Endodermal cell (in vitro differentiated cells): ENCODE data around the gene UNC5C. TPM values are rescaled to one million over a fixed set of nuclear protein-coding genes. Genes with fewer than 3 reads are reported as not detected.

Experiments used
- DNase-seq: peaks from one replicate; pipeline ENCODE4 v3.0.0-alpha.2; 2017
- H3K27ac ChIP-seq: 2 replicates; pipeline ENCODE4 v1.5.1; 2013; ENCODE audit warnings: mild to moderate bottlenecking, low read depth, low read length, moderate library complexity
- H3K27me3 ChIP-seq: 2 replicates; pipeline ENCODE4 v1.6.1; 2013; ENCODE audit warnings: mild to moderate bottlenecking, low read length, moderate library complexity; ENCODE audit not compliant: insufficient read depth, control insufficient read depth, poor library complexity, severe bottlenecking
- H3K36me3 ChIP-seq: 2 replicates; pipeline ENCODE4 v1.7.0; 2013; ENCODE audit warnings: mild to moderate bottlenecking, low read length, moderate library complexity; ENCODE audit not compliant: control insufficient read depth, insufficient read depth
- H3K4me1 ChIP-seq: one replicate; pipeline ENCODE4 v1.7.0; 2013; ENCODE audit warnings: low read length; ENCODE audit not compliant: control insufficient read depth, insufficient read depth
- H3K4me3 ChIP-seq: 2 replicates; pipeline ENCODE4 v1.5.1; 2013; ENCODE audit warnings: mild to moderate bottlenecking, low read length, moderate library complexity
- H3K9ac ChIP-seq: 2 replicates; pipeline ENCODE4 v1.6.1; 2013; ENCODE audit warnings: mild to moderate bottlenecking, low read length, moderate library complexity; ENCODE audit not compliant: poor library complexity, severe bottlenecking; ENCODE audit errors: extremely low read depth
- H3K9me3 ChIP-seq: 2 replicates; pipeline ENCODE4 v1.6.1; 2013; ENCODE audit warnings: mild to moderate bottlenecking, low read length, moderate library complexity; ENCODE audit not compliant: control insufficient read depth
- H3K27ac Mint-ChIP-seq: 2 replicates; pipeline ENCODE4 v1.8.0; 2020; ENCODE audit warnings: mixed read lengths
- H3K27me3 Mint-ChIP-seq: 2 replicates; pipeline ENCODE4 v1.8.0; 2021; ENCODE audit warnings: mild to moderate bottlenecking, mixed read lengths; ENCODE audit not compliant: insufficient read depth
- H3K36me3 Mint-ChIP-seq: 2 replicates; pipeline ENCODE4 v1.8.0; 2020; ENCODE audit warnings: low read depth, mixed read lengths
- H3K4me1 Mint-ChIP-seq: 2 replicates; pipeline ENCODE4 v1.8.0; 2020; ENCODE audit warnings: mixed read lengths
- H3K4me3 Mint-ChIP-seq: 2 replicates; pipeline ENCODE4 v1.8.0; 2020; ENCODE audit warnings: mild to moderate bottlenecking, moderate library complexity, mixed read lengths
- H3K9me3 Mint-ChIP-seq: 2 replicates; pipeline ENCODE4 v1.8.0; 2020; ENCODE audit warnings: mild to moderate bottlenecking, mixed read lengths
- CTCF ChIP-seq: fragments of 200-600 bp; sonication (generic); conservative IDR thresholded peaks from 2 replicates; pipeline ENCODE4 v1.5.0; 2021; ENCODE audit warnings: antibody characterized with exemption, mild to moderate bottlenecking
- WGBS, 2 experiments: methylation state at CpG; one replicate each; pipeline versions ENCODE4 v1.1.5 to v1.1.7; 2013; ENCODE audit warnings: missing lambda C conversion rate in 2 of 2, mixed read lengths in 1 of 2; ENCODE audit not compliant: insufficient coverage in 1 of 2, insufficient read length in 1 of 2; 5-methylcytosine and 5-hydroxymethylcytosine counted together
- total RNA-seq, 2 donors: library from RNA; stranded (reverse); fragmentation: NEBNext Ultra II Directional in 1 of 2; extraction: Animal tissue kit (Norgen Biotek cat#: 25700) in 1 of 2; gene quantifications; 2 replicates in 1 of 2; 3 replicates in 1 of 2; pipeline ENCODE4 v1.2.1, GENCODE V29; 2021

UNC5C gene
- total RNA-seq, 2 donors from 2014 or later: 2.0 to 7.2 TPM

- H3K4me1 ChIP-seq: peaks cover 9% of the 10 kb centered on the region
- H3K36me3 ChIP-seq: no peaks in the 10 kb centered on the region
- no peaks in the 10 kb centered on the region for H3K9me3 Mint-ChIP-seq
- H3K4me3 Mint-ChIP-seq: no peak overlapping the region
- H3K36me3 Mint-ChIP-seq: no peaks in the 10 kb centered on the region
- no peaks in the 10 kb centered on the region for H3K27me3 ChIP-seq
- no peaks in the 10 kb centered on the region for H3K27me3 Mint-ChIP-seq
- no peak overlapping the region for H3K9ac ChIP-seq
- no peaks in the 10 kb centered on the region for H3K9me3 ChIP-seq
- DNase-seq: no peak
- H3K27ac ChIP-seq: no peak overlapping the region
- H3K4me1 Mint-ChIP-seq: peaks cover 6% of the 10 kb centered on the region
- no peak overlapping the region for H3K27ac Mint-ChIP-seq
- WGBS, 2 experiments: 60 to 96% methylated on average over 1 to 4 of the region's 4 CpGs
- H3K4me3 ChIP-seq: no peak overlapping the region
- TF ChIP-seq CTCF: no peak
These were observed 91.4 kb downstream of the UNC5C start for GRCh38 chr4:95457353-95457752.

DNA sequence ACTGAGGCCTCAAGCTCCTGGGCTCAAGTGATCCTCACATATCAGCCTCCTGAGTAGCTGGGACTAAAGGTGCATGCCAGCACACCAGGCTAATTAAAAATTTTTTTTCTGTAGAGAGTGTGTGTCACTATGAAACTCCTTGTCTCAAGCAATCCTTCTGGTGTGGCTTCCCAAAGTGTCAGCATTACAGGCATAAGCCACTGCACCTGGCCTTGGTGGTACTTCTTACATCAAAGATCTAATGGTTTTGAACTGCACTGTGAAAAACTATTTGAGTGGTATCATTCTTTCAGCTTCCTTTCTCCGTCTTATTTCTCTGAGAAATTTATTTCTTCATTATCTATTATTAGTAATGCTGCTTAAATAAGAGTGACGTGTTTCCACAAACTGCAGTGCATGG lies 98.5 kb downstream of the UNC5C start:
- no peak overlapping the region for H3K4me3 ChIP-seq
- Mint-ChIP-seq H3K9me3 (no peaks in the 10 kb centered on the region), H3K27ac (no peak overlapping the region), H3K27me3 (no peaks in the 10 kb centered on the region), H3K36me3 (no peaks in the 10 kb centered on the region), H3K4me1 (peaks cover 10% of the 10 kb centered on the region), H3K4me3 (no peak overlapping the region)
- no peak overlapping the region for H3K9ac ChIP-seq
- WGBS, 2 experiments: no CpG with 5 or more reads among the region's 2 CpGs
- no peaks in the 10 kb centered on the region for H3K27me3 ChIP-seq
- H3K36me3 ChIP-seq: no peaks in the 10 kb centered on the region
- no peak overlapping the region for H3K27ac ChIP-seq
- DNase-seq: no peak
- TF ChIP-seq CTCF: no peak
- no peaks in the 10 kb centered on the region for H3K9me3 ChIP-seq
- H3K4me1 ChIP-seq: peaks cover 12% of the 10 kb centered on the region

GRCh38 chr4:95446173-95446572 lies 102.6 kb downstream of the UNC5C start:
- DNase-seq: no peak
- no peaks in the 10 kb centered on the region for H3K9me3 ChIP-seq
- Mint-ChIP-seq H3K36me3 (no peaks in the 10 kb centered on the region), H3K4me3 (no peak overlapping the region), H3K4me1 (peaks cover 9% of the 10 kb centered on the region), H3K9me3 (no peaks in the 10 kb centered on the region), H3K27me3 (no peaks in the 10 kb centered on the region), H3K27ac (no peak overlapping the region)
- peaks cover under 1% of the 10 kb centered on the region for H3K4me1 ChIP-seq
- no peak overlapping the region for H3K9ac ChIP-seq
- WGBS, 2 experiments: 94 to 95% methylated on average over 2 to 4 of the region's 4 CpGs
- no peak for TF ChIP-seq CTCF
- H3K36me3 ChIP-seq: no peaks in the 10 kb centered on the region
- no peak overlapping the region for H3K27ac ChIP-seq
- no peaks in the 10 kb centered on the region for H3K27me3 ChIP-seq
- no peak overlapping the region for H3K4me3 ChIP-seq
